GM21786 (cell line): ENCODE results near the gene KRT16.
"Not testable (repeated sequence)": the region's sequence is repeated elsewhere in the genome, so short reads cannot be mapped to it uniquely, and the experiment has no call there.

Source experiments
- ATAC-seq: cut with Tn5 transposase; IDR thresholded peaks from one replicate; pipeline ENCODE4 v1.9.1; 2021; ENCODE audit not compliant: unreplicated experiment

KRT16 gene

GRCh38 chr17:41647940-41648410 is 35.4 kb upstream of the KRT16 start:
- no peak for ATAC-seq

- ATAC-seq = no peak
Observed at GRCh38 chr17:41647038-41647813, 34.7 kb upstream of the KRT16 start.

- no peak for ATAC-seq
Observed at GRCh38 chr17:41642252-41643156, 29.9 kb upstream of the KRT16 start.

GRCh38 chr17:41640596-41640995 is 28.0 kb upstream of the KRT16 start:
- ATAC-seq = not testable (repeated sequence)

GRCh38 chr17:41639492-41640473 is 27.2 kb upstream of the KRT16 start:
- no peak for ATAC-seq

- no peak for ATAC-seq
Observed at GRCh38 chr17:41638941-41639340, 26.4 kb upstream of the KRT16 start.

- no peak for ATAC-seq
Observed at GRCh38 chr17:41638194-41638593, 25.6 kb upstream of the KRT16 start.

GRCh38 chr17:41636652-41637051 is 24.1 kb upstream of the KRT16 start:
- ATAC-seq = no peak

- no peak for ATAC-seq
Observed at GRCh38 chr17:41635121-41636097, 22.8 kb upstream of the KRT16 start.

GRCh38 chr17:41634639-41635038 is 22.1 kb upstream of the KRT16 start:
- no peak for ATAC-seq

- no peak for ATAC-seq
Observed at GRCh38 chr17:41633556-41634199, 21.1 kb upstream of the KRT16 start.

- no peak for ATAC-seq
Observed at GRCh38 chr17:41632482-41633105, 20.0 kb upstream of the KRT16 start.

GRCh38 chr17:41631898-41632285 is 19.3 kb upstream of the KRT16 start:
- no peak for ATAC-seq

- ATAC-seq = no peak
Observed at GRCh38 chr17:41631025-41631897, 18.7 kb upstream of the KRT16 start.

GRCh38 chr17:41629826-41630670 is 17.5 kb upstream of the KRT16 start:
- ATAC-seq = no peak

GRCh38 chr17:41629316-41629715 is 16.7 kb upstream of the KRT16 start:
- ATAC-seq = no peak
